Testis (tissue), 3 donors: ENCODE results near the gene HIPK2. TPM values are rescaled to one million over a fixed set of nuclear protein-coding genes. Genes with fewer than 3 reads are reported as not detected.
"Not testable (repeated sequence)": the region's sequence is repeated elsewhere in the genome, so short reads cannot be mapped to it uniquely, and the experiment has no call there.

Experiments
- DNase-seq: peaks from one replicate; pipeline ENCODE4 v3.0.0-alpha.2; 2019
- H3K27ac ChIP-seq, 2 donors: fragments of 200-600 bp; sonication (generic); one replicate each; pipeline ENCODE4 v1.5.1; 2019
- H3K27me3 ChIP-seq: fragments of 200-600 bp; sonication (generic); one replicate; pipeline ENCODE4 v1.5.1; 2019
- H3K36me3 ChIP-seq: fragments of 200-600 bp; sonication (generic); one replicate; pipeline ENCODE4 v1.5.1; 2017; ENCODE audit warnings: low read depth; ENCODE audit errors: missing control alignments
- H3K4me1 ChIP-seq: fragments of 200-600 bp; sonication (generic); one replicate; pipeline ENCODE4 v1.5.1; 2019
- H3K4me3 ChIP-seq, 2 donors: fragments of 200-600 bp; sonication (generic); one replicate each; pipeline ENCODE4 v1.5.1; 2017 to 2019
- H3K9me3 ChIP-seq: fragments of 200-600 bp; sonication (generic); one replicate; pipeline ENCODE4 v1.5.1; 2017
- POLR2A ChIP-seq: fragments of 450-650 bp; IDR thresholded peaks from one replicate; pipeline ENCODE4 v1.6.1; 2017; ENCODE audit warnings: antibody characterized with exemption, mild to moderate bottlenecking, moderate library complexity
- WGBS, 2 donors: methylation state at CpG; one replicate each; pipeline ENCODE4 v1.1.5; 2018; 5-methylcytosine and 5-hydroxymethylcytosine counted together
- intact Hi-C: fragments of 100-400 bp; cut with DNase I; formaldehyde crosslinking; loops from one replicate; pipeline ENCODE4 v1.15.1; 2023; ENCODE audit warnings: low total_unique reads
- polyA plus RNA-seq: library from polyadenylated mRNA; stranded (reverse); fragments of 350-450 nt; fragmentation: Illumina TruSeq; extraction: RNeasy Lipid Tissue Mini Kit (QIAGEN cat#74804); gene quantifications from one replicate; pipeline ENCODE4 v1.2.3, GENCODE V29; 2014; ENCODE audit warnings: low read depth, low replicate concordance; ENCODE audit not compliant: insufficient read depth
- total RNA-seq, 2 donors: library from RNA; depleted of rRNA; stranded (reverse); fragments of >200 nt; gene quantifications; one replicate each; pipeline ENCODE4 v1.2.3, GENCODE V29; 2016
- TF ChIP-seq, protein P1 (sequence below), 3 experiments: fragments of 450-650 bp in 2 of 3; fragments of 200-600 bp in 1 of 3; sonication (generic) in 1 of 3; IDR thresholded peaks; one replicate each; pipeline ENCODE4 v1.5.1; 2016 to 2019; ENCODE audit warnings: antibody characterized with exemption in 3 of 3, mild to moderate bottlenecking in 2 of 3, moderate library complexity in 1 of 3

The HIPK2 gene
- total and polyA plus RNA-seq, 3 donors from 2014 or later = 6.3 to 22.4 (median 17.8) TPM

DNA sequence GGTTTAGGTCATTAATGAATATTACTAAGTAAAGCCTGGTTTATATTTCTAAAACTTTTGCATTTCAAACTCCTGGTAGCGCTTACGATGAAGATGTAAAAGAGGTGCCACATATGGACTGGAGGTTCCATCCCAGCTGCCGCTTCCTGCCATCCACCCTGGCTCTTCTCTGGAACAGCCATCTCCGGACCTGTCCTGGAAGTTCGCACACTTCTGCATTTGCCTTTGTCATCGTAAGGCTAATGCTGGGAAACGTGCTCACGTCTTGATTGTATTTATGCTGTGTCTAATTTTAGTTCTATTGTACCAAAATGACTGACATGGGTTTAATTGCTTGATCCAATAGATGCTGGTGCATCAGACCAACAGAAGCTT is 103.1 kb downstream of the HIPK2 start:
- 66 to 80% methylated on average over 8 of the region's 8 CpGs for WGBS, 2 donors
- intact Hi-C loops = no loop called here
- Histone ChIP-seq H3K9me3 (no peaks in the 10 kb centered on the region), H3K4me3 (no peak overlapping the region), H3K27ac (no peak overlapping the region), H3K36me3 (no peaks in the 10 kb centered on the region), H3K4me1 (peaks cover 6% of the 10 kb centered on the region), H3K27me3 (no peaks in the 10 kb centered on the region)
- DNase-seq = no peak
- no peak for TF ChIP-seq POLR2A
- TF ChIP-seq, protein P1, sequence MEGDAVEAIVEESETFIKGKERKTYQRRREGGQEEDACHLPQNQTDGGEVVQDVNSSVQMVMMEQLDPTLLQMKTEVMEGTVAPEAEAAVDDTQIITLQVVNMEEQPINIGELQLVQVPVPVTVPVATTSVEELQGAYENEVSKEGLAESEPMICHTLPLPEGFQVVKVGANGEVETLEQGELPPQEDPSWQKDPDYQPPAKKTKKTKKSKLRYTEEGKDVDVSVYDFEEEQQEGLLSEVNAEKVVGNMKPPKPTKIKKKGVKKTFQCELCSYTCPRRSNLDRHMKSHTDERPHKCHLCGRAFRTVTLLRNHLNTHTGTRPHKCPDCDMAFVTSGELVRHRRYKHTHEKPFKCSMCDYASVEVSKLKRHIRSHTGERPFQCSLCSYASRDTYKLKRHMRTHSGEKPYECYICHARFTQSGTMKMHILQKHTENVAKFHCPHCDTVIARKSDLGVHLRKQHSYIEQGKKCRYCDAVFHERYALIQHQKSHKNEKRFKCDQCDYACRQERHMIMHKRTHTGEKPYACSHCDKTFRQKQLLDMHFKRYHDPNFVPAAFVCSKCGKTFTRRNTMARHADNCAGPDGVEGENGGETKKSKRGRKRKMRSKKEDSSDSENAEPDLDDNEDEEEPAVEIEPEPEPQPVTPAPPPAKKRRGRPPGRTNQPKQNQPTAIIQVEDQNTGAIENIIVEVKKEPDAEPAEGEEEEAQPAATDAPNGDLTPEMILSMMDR (IDR thresholded peaks at IDR 0.05) = no peak

- WGBS, 2 donors = 91 to 93% methylated on average over 10 of the region's 10 CpGs
- Histone ChIP-seq H3K9me3 (no peaks in the 10 kb centered on the region), H3K4me1 (peaks cover 6% of the 10 kb centered on the region), H3K27ac (no peak overlapping the region), H3K36me3 (no peaks in the 10 kb centered on the region), H3K4me3 (no peak overlapping the region), H3K27me3 (no peaks in the 10 kb centered on the region)
- no peak for DNase-seq
- TF ChIP-seq, protein P1 (IDR thresholded peaks at IDR 0.05) = no peak
- TF ChIP-seq POLR2A = no peak
- intact Hi-C loops = no loop called here
Measured at GRCh38 chr7:139674341-139674740, 103.5 kb downstream of the HIPK2 start.

DNA sequence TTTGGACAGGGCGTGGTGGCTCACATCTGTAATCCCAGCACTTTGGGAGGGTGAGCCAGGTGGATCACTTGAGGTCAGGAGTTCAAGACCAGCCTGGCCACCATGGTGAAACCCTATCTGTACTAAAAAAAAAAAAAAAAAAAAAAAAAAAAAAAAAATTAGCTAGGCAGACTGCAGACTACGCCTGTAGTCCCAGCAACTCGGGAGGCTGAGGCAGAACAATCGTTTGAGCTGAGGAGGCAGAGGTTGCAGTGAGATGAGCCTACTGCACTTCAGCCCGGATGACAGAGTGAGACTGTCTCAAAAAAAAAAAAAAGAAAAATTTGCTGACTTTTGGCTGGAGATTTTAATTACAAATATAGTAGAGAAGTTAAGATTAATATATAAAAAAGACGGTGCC is 104.0 kb downstream of the HIPK2 start:
- 83 to 88% methylated on average over 6 of the region's 6 CpGs for WGBS, 2 donors
- TF ChIP-seq POLR2A = no peak
- TF ChIP-seq, protein P1 (IDR thresholded peaks at IDR 0.05) = no peak
- intact Hi-C loops = no loop called here
- Histone ChIP-seq H3K4me3 (no peak overlapping the region), H3K9me3 (no peaks in the 10 kb centered on the region), H3K27ac (no peak overlapping the region), H3K36me3 (no peaks in the 10 kb centered on the region), H3K4me1 (peaks cover 6% of the 10 kb centered on the region), H3K27me3 (no peaks in the 10 kb centered on the region)
- no peak for DNase-seq

GRCh38 chr7:139673230-139673629 is 104.6 kb downstream of the HIPK2 start:
- H3K27ac ChIP-seq = no peak overlapping the region
- H3K27me3 ChIP-seq = no peaks in the 10 kb centered on the region
- DNase-seq = no peak
- no peak overlapping the region for H3K4me3 ChIP-seq
- no peak for TF ChIP-seq POLR2A
- TF ChIP-seq, protein P1 (IDR thresholded peaks at IDR 0.05) = no peak
- intact Hi-C loops = no loop called here
- no peaks in the 10 kb centered on the region for H3K36me3 ChIP-seq
- H3K4me1 ChIP-seq = peaks cover 6% of the 10 kb centered on the region
- no peaks in the 10 kb centered on the region for H3K9me3 ChIP-seq
- WGBS, 2 donors = 41 to 49% methylated on average over 5 of the region's 5 CpGs

GRCh38 chr7:139671967-139672366 is 105.8 kb downstream of the HIPK2 start:
- no peaks in the 10 kb centered on the region for H3K9me3 ChIP-seq
- no peak for DNase-seq
- no peak overlapping the region for H3K4me3 ChIP-seq
- WGBS, 2 donors = 89 to 94% methylated on average over 3 of the region's 3 CpGs
- peaks cover 6% of the 10 kb centered on the region for H3K4me1 ChIP-seq
- no peaks in the 10 kb centered on the region for H3K36me3 ChIP-seq
- H3K27me3 ChIP-seq = no peaks in the 10 kb centered on the region
- intact Hi-C loops = no loop called here
- H3K27ac ChIP-seq = no peak overlapping the region
- TF ChIP-seq POLR2A = no peak
- TF ChIP-seq, protein P1 (IDR thresholded peaks at IDR 0.05) = no peak

GRCh38 chr7:139670662-139671061 is 107.1 kb downstream of the HIPK2 start:
- 89 to 90% methylated on average over 6 to 7 of the region's 7 CpGs for WGBS, 2 donors
- H3K9me3 ChIP-seq, DNase-seq, intact Hi-C loops, H3K36me3 ChIP-seq, H3K4me3 ChIP-seq, H3K27ac ChIP-seq, H3K27me3 ChIP-seq, H3K4me1 ChIP-seq: not testable (repeated sequence)
